Hepatic stellate cell (primary cell): ENCODE measurements around the gene HPD.

Source experiments
- DNase-seq: peaks from one replicate; pipeline ENCODE4 v3.0.0; 2011; ENCODE audit warnings: low spot score

Gene HPD

DNA sequence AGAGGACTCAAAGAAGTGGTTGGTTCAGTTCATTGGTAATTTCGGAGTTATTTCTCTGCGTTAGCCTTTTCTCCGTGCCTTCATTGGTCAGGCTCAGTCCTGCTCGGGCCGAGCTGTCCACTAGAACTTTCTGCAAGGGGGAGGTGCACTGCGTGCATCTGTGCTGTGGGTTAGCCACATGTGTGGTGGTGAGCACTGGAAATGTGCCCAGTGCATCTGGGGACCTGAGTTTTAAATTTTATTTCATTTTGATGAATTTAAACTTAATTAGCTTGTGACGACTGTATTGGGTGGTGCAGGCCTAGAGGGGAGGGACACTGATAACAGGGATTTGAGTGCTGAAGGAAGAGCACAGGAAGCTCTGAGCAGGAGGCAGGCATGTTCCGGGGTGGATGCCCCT is 30.4 kb downstream of the HPD start:
- DNase-seq: no peak

- no peak for DNase-seq
Observed at GRCh38 chr12:121827351-121828099, 31.1 kb downstream of the HPD start.

- no peak for DNase-seq
Observed at GRCh38 chr12:121826318-121827150, 32.1 kb downstream of the HPD start.

DNA sequence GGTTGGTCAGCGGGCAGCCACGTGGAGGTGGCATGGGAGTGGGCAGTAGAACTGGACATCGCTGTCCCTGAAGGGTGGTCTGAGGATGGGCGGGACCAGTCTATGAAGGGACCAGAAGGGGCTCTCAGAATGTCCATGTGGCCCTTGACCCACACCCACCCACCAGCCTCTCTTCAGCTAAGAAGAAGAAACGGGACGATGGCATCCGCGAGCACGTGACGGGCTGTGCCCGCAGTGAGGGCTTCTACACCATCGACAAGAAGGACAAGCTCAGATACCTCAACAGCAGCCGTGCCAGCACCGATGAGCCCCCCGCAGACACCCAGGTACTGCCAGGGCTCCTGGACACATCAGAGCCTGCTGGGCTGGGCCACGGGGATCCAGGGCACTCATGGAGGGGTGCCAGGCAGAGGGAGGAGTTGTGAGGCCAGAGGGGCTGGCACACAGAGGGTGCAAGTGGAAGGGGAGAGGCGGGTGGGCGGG is 33.6 kb downstream of the HPD start:
- no peak for DNase-seq

DNA sequence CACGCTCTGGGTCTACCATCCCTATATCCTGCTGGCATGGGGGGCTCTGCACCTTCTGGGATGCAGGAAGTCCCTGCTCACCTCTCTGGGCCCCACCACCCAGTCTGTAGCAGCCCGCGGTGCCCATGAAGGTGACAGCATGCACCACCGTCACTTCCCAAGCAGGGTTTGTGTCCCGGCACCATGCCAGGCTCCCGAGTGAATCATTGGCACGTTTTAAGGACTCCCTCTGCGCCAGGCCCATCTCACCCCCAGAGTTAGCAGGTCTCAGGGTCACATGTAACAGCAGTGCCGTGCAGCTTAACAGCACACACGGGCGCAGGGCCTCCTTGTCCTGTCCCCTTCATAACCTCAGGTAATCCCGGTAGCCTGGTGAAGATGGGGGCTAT is 34.9 kb downstream of the HPD start:
- no peak for DNase-seq

- DNase-seq: no peak
Observed at GRCh38 chr12:121823101-121823726, 35.4 kb downstream of the HPD start.

- DNase-seq: no peak
Observed at GRCh38 chr12:121822393-121823100, 36.1 kb downstream of the HPD start.

GRCh38 chr12:121820056-121820455 is 38.6 kb downstream of the HPD start:
- no peak for DNase-seq

DNA sequence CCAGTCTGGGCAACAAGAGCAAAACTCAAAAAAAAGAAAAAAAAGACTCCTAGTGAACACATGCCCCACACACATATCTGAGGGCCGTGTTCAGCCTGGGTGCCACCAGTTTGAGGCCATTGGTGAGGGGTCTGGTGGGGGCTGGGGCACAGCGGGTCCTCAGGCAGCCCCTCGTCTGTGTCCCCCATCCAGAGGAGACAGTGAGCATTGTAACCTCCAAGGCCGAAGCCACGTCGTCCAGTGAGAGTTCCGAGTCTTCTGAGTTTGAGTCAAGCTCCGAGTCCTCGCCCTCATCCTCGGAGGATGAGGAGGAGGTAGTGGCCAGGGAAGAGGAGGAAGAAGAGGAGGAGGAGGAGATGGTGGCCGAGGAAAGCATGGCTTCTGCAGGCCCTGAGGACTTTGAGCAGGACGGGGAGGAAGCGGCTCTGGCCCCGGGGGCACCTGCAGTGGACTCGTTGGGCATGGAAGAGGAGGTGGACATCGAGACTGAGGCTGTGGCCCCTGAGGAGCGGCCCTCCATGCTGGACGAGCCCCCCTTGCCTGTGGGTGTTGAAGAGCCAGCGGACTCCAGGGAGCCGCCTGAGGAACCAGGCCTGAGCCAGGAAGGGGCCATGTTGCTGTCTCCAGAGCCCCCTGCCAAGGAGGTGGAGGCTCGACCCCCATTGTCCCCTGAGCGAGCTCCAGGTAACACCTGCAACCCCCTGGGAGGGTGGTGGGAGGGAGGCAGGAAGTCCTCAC is 39.3 kb downstream of the HPD start:
- no peak for DNase-seq

GRCh38 chr12:121817648-121818043 is 41.0 kb downstream of the HPD start:
- no peak for DNase-seq

- no peak for DNase-seq
Observed at GRCh38 chr12:121816925-121817647, 41.6 kb downstream of the HPD start.

- DNase-seq: no peak
Observed at GRCh38 chr12:121815263-121815662, 43.4 kb downstream of the HPD start.

DNA sequence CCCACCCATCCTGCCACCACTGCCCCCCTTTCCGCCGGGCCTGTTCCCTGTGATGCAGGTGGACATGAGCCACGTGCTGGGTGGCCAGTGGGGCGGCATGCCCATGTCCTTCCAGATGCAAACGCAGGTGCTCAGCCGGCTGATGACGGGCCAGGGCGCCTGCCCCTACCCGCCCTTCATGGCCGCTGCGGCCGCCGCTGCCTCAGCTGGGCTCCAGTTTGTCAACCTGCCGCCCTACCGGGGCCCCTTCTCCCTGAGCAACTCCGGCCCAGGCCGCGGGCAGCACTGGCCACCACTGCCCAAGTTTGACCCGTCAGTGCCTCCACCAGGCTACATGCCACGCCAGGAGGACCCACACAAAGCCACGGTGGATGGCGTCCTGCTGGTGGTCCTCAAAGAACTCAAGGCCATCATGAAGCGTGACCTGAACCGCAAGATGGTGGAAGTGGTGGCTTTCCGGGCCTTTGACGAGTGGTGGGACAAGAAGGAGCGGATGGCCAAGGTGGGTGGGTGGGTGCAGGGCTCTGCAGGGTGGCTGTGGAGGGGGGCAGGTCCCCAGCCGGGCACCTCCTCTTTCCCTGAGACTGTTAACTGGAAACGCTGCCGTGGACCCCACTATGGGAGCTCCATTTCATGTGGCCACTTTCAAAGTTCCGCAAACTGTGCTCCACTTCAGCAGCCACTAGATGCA is 44.1 kb downstream of the HPD start:
- DNase-seq: no peak

DNA sequence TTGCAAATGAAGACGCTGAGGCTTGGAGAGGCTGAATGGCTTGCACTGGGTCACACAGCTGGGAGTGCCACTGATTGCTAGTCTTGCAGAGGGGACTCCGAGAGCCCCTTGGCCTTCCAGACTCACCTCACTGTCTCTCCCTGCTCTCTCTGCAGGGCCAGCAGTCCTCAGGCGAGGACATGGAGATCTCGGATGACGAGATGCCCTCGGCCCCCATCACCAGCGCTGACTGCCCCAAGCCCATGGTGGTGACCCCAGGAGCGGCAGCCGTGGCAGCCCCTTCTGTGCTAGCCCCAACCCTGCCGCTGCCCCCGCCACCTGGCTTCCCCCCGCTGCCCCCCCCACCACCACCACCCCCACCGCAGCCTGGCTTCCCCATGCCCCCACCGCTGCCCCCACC is 44.7 kb downstream of the HPD start:
- no peak for DNase-seq

- DNase-seq: no peak
Observed at GRCh38 chr12:121812921-121813896, 45.5 kb downstream of the HPD start.

DNA sequence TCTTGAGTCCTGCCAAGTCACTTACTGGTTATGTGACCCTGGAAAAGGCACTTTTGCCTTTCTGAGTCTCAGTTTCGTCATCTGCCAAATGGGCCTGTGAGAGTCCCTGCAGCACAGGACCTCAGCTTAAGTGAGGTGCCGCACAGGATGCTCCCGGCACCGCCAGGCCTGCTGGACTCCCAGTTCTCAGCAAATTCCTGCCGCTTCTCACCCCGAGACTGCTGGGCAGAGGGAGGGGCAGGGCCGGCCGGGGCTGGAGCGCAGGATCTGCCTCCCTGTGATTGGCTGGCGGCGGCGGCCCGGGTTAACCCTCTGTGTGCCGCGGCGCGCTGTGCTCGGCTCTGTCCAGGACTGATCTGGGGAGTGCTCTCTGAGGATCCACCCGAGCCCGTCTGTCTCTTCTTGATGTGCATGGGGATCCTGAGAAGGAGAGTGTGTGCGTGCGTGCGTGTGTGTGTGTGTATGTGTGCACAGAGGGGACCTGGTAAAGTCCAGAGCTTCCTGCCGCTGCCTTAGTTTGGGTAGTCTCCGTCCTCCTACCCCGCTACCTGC is 46.3 kb downstream of the HPD start:
- peak; percentile 98 for DNase-seq

- DNase-seq: peak; percentile 88
Observed at GRCh38 chr12:121811434-121812319, 47.0 kb downstream of the HPD start.
